DMS53 (cell line): ENCODE measurements around the gene ISG20.

ENCODE experiments used
- DNase-seq: peaks from one replicate; lab custom pipeline; 2025; lab: John Stamatoyannopoulos, UW

The ISG20 gene

DNA sequence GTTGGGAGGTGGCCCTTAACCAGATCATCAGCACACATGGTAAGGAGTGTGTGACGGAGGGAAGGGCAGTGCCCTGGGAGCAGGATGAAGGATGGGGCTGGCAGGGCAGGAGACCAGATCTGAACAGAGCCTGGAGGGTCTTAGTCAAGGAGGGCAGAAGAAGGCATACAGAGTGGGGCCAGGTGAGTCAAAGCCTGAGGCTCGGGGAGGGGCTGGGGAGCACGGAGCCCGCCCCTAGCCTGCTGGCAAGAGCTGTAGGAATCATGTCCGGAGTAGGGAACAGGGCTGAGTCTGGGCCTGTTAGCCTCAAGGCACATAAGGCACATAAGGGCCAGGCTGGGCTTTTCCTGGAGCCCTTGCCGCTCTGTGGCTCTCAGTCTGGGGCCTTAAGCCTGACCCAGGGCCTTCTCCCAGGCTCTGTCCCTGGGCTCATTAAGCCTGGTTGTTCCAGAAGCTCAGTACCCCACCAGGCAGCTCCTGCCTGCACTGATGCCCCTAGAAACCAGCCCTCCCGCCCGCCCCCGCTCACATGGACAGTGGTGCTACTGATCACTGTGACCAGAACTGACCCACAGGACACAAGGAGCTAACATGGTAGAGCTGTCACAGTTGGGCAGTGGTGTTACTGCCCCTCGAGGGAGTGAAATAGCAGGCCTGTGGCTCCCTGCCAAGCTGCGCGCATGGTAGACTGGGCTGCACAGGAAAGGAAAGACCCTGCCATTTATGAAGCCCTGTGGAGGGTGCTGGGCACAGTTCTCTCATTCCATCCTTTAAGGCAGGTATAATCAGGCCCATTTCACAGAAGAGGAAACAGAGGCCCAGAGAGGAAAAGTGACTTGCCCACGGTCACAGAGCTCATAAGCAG, 14.6 kb downstream of the ISG20 start:
- DNase-seq, result no peak

- no peak for DNase-seq
Measured at GRCh38 chr15:88654430-88655102, 15.8 kb downstream of the ISG20 start.

DNA sequence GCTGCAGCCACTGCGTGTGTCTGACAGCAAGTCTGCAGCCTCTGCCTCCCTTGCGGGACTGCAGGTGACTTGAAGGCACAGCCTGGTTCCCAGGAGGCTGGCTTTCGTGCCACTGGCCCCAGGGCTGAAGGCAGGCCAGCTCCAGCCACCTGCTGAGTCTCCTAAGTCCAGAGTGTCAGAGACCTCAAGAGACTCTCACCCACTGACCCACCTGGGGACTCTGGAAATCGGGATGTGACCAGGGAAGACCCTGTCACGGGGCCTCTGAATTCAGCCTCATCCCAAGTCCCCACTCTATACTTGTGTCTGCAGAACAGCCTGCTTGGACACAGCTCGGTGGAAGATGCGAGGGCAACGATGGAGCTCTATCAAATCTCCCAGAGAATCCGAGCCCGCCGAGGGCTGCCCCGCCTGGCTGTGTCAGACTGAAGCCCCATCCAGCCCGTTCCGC, 16.3 kb downstream of the ISG20 start:
- no peak for DNase-seq

DNA sequence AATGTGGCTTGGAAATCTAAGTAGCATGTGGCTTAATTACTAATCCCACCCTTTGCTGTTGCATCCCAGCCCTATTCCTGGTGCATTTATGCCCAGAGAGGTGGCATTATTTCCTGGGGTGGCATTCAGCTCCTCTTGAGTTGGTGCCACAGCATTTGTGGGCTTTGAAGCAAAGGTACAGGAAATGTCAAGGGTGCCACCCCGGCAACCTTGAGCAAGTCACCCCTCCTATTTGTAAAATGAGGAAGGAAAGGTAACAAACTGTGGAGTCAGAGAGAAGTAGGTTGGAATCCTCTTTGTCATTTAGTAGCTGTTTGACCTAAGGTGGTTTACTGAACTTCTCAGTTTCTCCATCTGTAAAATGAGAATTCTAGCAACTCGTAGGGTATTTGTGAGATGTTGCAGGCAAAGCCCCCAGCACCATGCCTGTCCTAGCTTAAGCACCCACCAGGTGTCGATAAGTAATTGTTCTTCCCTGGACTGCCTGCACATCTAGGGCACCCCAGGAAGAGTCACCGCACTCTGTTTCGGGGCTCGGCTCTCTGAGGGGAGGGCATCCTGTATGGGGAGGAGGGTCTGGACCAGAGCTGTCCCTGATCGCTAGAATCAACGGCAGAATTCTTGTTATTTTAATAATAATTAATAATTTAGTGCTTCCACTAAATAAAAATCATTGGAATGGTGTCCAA, 17.1 kb downstream of the ISG20 start:
- no peak for DNase-seq

DNA sequence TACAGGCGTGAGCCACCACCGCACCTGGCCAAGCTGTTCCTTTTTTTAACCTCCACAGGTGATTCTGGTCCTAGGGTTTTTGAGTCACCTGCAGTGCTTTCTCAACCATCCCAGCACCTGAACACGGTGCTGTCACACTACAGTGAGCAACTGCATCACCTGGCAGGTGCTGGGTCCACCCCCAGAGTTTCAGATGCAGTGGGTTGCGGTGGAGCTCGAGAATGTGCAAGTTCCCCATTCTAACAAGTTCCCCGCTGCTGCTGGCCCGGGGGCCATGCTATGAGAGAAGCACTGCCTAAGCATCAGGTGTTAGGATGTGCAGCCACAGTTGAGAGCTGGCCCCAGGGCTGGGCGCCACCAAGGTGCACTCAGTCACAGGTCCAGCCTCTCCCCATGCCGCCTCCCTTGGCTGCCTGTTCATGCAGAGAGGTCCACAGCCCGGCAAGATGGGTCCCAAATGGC, 18.0 kb downstream of the ISG20 start:
- DNase-seq, result peak; percentile 29

GRCh38 chr15:88657326-88658069, 18.7 kb downstream of the ISG20 start:
- DNase-seq, result peak; percentile 62

GRCh38 chr15:88658070-88658965, 19.5 kb downstream of the ISG20 start:
- no peak for DNase-seq

DNA sequence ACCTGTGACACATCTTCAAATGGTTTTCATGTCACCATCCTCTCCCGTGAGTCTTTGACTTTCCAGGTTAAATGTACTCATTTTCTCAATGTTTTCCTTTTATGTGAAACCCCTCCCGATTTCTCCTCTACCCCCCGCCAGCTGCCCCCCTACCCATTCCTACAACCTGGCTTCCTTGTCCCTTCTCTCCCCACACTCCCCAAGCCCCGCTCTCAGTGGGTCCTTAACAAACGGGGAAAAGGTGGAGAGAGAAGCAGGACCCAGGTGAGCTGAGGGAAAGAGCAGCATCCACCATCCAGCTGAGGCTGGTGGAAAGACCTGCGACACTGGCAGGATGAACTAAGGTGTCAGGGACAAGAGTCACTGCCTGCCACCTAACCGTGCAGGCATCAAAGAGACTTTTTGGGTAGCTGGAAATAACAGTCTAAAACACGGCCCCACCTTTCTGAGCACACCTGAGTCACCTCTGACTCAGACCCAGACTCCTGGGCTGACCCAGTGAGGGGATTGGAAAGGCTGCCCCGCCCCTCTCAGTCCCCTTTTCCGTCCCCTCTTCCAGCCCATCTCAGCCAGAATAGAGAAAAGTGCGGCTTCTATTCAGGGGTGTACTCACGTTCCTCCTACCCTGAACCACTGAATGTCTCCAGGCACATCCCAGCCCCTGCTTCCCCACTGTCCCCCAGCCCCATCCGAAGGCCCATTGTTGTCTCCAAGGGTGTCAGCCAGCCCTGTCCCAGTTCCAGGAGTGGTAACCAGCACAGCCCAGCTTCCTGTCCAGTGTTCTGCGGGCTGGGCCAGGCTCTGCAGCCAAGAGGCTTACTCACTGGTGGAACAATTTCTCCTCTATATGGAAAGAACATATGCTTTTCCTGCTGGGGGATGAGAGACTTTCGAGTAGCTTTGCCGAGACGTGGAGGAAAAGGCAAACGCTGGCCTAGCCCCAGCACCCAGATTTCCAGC, 20.4 kb downstream of the ISG20 start:
- DNase-seq, result no peak

- DNase-seq, result no peak
Measured at GRCh38 chr15:88661041-88661700, 22.4 kb downstream of the ISG20 start.

- DNase-seq, result no peak
Measured at GRCh38 chr15:88661761-88662556, 23.1 kb downstream of the ISG20 start.

- DNase-seq, result no peak
Measured at GRCh38 chr15:88663141-88663621, 24.4 kb downstream of the ISG20 start.

DNA sequence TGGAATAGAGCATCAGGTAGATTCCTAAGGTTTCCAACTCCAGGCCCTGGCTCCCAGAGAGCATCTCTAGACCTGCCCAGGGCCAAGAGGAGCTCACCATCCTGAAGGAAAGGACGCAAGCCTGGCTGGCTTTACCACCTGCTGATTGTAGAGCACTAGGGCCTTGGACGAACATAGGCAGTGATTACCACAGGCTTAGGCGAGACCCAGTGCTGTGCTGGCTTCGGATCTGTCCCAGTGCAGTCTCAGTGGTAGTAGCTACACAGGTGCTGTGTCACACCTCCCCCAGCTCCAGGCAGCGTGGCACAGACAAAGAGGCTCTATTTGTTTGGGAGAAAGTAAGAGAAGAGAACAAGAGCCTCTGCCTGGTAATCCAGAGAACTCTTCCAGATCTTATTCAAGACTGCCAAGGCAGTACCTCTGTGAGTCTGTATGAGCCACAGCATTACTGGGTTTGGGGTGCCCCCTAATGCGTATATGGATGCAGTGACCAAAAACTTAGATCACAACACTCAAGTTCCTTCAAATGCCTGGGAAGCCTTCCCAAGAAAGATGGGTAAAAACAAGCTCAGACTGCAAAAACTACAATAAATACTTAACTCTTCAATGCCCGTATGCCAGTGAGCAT, 25.4 kb downstream of the ISG20 start:
- peak; percentile 9 for DNase-seq

DNA sequence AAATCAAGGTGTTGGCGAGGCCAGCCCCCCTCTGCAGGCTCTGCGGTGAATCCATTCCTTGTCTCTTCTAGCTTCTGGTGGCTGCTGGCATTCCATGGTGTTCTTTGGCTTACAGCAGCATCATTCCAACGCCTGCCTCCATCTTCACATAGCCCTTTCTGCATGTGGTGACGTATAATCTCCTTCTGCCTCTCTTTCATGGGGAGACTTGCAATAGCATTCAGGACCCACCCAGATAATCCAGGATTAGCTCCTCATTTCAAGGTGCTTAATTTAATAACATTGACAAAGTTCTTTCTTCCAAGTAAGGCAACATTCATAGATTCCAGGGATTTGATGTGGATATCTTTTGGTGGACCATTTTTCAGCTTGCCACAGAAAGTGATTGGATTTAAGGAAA, 35.8 kb downstream of the ISG20 start:
- DNase-seq, result no peak

GRCh38 chr15:88678755-88679154, 39.9 kb downstream of the ISG20 start:
- DNase-seq, result no peak

- DNase-seq, result no peak
Measured at GRCh38 chr15:88680241-88681001, 41.6 kb downstream of the ISG20 start.

DNA sequence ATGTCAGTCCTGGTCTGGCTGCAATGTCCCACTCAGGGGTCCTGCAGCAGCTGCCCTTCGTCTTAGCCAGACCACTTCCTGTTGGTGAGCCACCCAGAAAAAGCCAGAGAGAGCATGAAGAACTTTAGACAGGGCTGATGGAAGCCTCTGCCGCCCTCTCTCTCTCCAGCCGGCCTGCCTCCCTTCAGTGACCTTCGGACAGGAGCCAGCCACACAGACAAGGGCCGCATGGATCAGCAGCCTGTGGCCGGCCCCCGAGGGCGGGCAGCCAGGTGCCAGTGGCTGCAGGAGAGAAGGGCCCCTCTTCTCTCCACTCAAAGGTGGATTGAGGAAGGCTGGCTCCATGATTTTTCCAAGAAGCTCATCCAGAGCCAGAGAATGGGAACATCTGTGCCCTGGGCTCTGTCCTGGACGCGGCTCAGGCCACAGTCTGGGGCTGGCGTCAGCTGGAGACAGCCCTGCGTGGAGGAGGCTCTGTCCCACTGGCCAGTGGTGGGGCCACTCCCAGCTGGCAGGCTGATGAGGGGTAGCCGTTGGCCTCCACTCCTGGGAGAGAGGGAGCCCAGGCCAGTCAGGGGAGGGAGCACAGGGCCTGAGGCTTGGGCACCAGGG, 42.9 kb downstream of the ISG20 start:
- DNase-seq, result no peak
